NCI-H774 (cell line): ENCODE data around the gene SPECC1.
A peak's percentile ranks its signal among the peaks of the same experiment; 100 is the strongest.
"Not testable (repeated sequence)": the region's sequence is repeated elsewhere in the genome, so short reads cannot be mapped to it uniquely, and the experiment has no call there.

Experiments
- DNase-seq: peaks from one replicate; lab custom pipeline; 2025; lab: John Stamatoyannopoulos, UW

The SPECC1 gene

DNA sequence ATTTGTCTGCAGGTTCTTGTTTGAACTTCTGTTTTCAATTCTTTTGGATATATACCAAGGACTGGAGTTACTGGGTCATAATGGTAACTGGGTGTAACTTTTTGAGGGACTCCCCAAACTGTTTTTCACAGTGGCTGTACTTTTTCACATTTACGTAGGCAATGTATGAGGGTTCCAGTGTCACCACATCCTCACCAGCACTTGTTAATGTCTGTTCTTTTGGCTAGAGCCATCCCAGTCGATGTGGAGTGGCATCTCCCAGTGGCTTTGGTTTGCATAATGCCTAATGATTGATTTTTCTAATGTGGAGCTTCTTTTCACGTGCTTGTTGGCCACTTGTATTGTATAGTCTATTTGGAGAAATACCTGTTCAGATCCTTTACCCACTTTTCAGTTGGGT lies 59.3 kb downstream of the SPECC1 start:
- DNase-seq, result no peak

DNA sequence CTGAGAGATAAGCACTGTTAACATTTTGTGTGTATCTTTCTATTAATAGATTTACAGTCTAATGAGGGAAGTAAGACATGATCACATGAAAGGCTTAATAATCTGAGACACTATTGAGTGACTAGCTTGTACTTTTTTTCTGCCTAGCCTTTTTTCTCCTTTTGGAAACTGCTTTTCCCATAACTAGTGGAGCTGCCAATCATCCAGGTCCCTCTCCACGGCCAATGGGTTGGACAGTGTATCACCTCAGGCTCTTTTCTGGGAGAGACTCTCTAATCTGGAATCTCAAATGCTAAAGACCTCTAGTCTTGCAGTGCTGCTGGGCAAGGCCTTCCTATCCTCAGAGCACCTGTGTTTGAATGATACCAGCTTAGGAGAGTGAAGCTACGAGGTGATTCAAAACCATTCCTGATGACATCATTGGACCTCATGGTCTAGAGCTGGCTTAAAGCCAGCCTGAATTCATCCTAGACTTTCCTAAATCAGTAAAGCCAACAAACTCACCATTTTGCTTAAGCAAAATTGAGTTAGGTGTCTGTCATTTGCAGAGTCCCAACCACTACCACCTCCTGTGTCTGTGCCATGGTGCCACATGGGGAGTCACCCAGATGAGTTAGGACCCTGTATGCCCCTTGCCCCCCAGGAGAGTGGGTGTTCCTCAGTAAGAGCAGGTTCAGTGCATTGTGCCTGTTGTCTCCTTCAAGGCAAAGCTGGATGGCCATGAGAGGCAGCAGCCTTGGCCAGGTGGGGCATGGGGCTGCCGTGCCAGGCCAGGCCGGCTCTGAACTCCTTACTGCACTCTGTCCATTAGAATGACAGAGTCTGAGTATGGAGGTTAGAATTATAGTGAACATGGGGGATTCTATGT lies 62.9 kb downstream of the SPECC1 start:
- no peak for DNase-seq

DNA sequence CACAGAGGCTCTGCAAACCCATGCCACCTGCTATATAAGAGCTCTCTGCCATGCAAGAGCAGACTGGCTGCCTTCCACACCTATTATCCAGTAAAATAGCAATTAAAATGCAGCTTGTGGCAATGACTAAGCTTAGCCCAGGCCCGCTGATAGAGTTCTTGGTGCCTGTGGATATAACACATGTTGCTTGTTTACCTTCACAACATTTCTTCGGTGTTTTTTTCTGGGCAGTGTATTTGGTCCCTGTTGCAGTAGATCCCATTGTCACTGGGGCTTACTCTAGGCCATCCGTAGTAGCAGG lies 63.5 kb downstream of the SPECC1 start:
- DNase-seq, result peak; percentile 26

DNA sequence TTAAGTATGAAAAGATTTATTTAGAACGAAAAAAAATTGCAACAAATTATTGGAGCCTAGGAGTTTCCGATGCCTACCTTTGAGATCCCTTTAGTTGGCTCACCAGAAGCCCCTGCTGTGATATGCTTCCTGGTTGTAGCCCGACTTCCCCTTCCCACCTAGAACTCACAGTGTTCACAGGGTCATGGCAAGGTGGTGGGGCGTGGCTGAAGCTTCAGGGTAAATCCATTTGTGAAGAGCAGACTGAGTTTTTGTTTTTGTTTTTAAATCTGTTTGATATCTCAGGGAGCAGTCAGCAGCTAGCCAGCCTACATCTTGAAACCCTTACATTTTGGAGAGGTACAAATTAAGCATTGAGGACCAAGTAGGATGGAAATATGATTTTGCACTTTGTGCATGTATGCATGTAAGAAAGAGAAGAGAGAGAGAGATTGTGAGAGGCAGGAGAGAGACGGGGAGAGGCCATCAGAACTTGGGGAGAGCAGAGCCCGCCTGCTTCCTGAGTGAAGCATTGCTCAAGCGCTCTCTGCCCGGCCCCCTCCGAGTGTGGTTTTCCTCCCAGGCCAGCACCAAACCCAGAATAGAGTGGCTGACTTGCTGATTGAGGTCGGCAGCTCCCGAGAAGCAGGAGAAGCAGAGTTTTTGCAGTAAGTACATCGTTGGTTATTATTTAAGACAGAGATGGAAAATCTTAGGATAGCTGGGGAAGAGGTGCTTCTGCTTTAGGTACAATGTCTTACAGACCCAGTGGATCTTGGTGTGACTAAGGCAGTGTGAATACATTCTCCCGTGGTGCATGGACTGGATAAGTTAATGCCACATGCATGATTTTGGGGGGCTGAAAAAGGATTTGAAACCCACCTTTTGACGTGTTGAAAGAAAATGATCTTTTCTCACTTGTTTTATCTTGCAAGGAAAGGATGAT lies 64.2 kb downstream of the SPECC1 start:
- no peak for DNase-seq

DNA sequence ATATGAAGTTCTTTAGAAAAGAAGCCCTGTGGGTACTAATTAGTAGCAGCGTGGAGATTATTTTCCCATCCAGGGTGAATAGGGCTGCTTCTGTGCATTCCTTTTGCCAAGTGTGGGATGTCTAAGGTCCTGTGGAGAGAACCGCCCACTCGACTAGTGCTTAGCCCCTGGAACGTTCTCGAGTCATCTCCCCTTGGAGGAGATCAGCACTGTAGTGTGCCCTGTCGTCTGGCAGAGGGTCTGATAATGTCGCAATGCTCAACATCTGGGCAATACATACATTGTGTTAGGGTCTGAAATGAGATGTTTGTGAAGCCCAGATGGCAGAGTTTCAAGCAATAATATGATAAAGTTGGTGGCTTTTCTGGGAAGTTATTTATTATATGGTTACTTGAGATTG lies 64.8 kb downstream of the SPECC1 start:
- DNase-seq, result no peak

DNA sequence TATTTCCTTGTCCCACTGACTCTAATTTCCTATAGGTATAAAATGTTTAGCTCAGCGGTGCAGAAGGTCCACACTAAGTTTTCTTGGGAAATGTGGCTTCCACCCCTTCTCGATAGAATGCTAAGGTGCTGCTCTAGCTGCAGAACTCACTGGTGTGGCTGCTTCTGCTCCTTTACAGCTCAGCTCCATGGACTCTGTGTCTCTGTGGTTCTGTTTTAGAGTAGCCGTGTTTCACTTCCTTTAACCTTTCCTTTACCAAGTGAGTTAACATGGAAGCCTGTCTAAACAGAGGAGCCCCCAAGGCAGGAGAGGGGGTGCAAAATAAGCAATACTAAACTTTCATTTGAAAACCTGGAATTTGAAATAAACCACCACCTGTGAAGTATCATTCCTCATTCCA lies 65.3 kb downstream of the SPECC1 start:
- no peak for DNase-seq

DNA sequence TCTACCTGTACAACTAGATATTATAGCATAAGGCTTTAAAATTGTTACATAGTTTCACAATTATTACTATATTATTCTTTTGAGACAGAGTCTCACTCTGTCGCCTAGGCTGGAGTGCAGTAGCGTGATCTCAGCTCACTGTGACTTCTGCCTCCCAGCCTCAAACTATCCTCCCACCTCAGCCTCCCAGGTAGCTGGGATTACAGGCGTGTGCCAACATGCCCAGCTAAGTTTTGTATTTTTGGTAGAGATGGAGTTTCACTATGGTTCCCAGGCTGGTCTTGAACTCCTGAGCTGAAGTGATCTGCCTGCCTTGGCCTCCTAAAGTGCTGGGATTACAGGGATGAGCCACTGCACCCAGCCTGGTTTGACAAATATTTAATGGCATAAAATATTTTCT lies 67.0 kb downstream of the SPECC1 start:
- not testable (repeated sequence) for DNase-seq

DNA sequence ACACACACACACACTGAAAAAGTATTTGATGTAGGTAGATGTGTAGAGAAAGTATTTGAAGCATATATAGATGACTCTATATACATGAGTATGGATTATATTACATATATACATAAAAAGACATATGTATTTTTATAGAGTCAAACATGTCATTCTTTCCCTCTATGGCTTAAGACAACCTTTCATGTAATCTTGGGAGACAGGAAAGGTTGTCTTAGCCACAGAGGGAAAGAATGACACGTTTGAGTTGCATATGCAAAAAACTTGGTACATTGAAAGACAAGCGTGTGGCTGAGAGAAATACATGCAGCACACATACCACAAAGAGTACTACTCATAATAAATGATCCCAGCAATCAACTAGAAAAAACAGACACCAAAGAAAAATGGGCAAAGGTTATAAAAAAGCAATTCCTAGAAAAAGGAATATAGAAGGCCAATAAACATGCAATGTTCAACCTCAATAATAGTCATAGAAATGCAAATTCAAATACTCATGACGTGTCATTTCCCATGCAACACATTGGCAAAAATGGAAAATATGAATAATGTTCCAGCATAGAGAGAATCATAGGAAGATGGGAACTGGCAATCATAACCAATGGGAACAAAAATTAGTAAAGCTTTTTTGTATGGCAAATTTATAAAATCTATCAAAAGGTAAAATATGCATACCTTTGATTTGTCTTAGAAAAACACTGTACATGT lies 69.0 kb downstream of the SPECC1 start:
- no peak for DNase-seq

DNA sequence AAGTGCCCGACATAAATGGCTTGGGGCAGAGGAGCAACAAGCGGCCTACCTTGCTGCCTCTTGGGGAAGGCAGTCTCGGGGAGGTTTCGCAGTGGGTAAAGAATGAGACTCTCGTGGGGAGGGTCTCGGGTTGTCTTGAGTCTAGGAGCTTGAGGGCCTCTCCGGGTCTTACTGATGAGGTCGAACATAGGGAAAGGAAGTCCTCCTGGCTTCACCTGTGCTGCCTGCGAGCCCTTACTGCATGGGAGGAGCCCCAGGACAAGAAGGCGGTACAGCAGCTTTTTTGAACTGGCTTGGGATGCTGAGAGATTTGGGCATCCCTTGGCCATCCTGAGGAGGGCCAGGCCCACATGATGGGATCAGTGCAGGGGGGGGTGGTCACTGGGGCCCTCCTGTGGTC lies 71.4 kb downstream of the SPECC1 start:
- no peak for DNase-seq

- no peak for DNase-seq
Observed at GRCh38 chr17:20083156-20083859, 74.1 kb downstream of the SPECC1 start.

DNA sequence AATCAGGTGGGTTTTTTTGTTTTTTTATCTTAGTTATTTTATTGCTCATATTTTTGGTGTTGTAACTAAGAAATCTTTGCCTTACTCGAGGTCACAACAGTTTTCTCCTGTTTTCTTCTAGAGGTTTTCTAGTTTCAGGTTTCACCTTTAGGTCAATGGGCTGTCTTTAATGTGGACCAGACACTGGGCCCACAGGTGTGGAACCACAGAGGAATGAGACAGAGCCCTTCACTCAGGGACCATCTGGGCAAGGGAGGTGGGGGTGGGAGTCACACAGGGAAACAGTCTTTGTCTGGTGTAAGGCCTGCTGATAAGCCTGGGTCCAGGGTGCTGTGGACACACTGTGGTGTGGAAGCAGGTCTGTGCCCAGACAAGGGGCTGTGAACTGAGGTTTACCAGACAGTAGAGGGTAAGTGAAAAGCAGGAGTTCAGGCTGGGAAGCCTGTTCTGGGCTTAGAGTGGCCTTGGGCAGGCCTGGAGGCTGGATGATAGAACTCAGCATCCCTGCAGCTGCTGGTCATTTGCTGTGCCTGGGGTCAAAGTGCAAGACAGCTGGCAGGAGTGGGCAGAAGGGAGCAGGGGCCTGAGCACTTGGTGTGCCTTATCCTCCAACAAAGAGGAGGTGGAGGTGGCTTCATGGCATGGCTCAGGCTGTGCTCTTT lies 75.6 kb downstream of the SPECC1 start:
- DNase-seq, result no peak

GRCh38 chr17:20085283-20085845 lies 76.2 kb downstream of the SPECC1 start:
- DNase-seq, result no peak

- no peak for DNase-seq
Observed at GRCh38 chr17:20086416-20087076, 77.4 kb downstream of the SPECC1 start.

DNA sequence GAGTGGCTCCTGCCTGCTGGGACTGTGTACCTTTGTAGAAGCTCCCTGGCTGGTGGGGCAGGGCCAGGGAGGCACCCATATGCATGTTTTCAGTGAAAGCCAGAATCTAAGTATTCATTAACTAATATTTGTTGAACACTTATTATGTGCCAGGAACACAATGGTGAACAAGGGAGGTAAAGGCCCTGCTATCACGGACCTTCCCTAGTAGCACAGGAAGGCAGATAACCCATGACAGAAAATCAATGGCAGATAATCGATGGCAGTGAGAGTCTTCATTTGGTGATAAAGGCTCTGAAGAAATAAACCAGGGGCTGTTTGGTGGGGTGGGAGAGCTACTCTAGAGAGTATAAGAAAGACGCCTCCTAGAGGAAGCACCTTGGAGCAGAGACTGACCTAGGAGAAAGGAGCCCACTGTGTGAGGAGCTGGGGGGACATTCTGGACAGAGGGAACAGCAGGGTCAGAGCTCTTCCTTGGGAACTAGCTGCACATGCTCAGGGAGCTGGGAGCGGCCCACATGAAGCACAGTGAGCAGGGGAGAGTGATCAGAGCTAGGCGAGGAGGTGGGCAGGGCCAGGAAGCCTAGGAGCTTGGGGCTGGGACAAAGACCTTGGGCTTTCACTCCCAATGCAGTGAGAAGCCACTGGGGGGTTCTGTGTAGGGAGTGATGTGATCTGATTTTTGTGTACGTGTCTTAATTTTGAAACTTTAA lies 78.5 kb downstream of the SPECC1 start:
- DNase-seq, result no peak

GRCh38 chr17:20089756-20090547 lies 80.8 kb downstream of the SPECC1 start:
- no peak for DNase-seq

- DNase-seq, result no peak
Observed at GRCh38 chr17:20091174-20092029, 82.2 kb downstream of the SPECC1 start.

DNA sequence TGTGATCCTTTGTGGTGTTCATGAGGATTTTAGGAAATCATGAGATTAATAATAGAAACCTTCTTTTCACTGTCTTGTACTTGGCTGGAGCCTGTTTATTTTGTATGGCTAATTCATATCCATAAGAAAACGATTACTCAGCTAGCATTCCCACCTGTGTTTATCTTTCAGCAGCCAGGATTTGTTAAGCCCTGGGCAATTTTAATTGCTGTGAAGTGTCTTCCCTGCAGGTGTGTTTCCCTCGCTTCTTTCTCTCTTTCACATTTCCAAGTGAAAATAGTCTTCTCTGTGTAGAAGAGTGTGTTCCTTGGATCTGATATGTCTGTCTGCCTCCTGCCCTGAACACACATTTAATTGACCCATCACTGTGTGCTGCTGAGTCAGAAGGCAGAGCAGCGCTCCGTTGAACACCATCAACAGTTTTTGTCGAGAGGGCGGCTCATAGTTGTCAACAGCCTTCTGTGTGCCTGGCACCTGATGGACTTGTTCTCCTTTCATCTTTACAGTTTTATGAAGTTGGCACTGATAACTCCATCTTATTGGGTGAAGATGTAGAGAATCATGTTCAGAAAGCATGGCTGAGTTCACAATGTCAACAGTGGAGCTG lies 83.2 kb downstream of the SPECC1 start:
- no peak for DNase-seq
